Mucosa of stomach (tissue), 1 donor: ENCODE results near the gene GRIN1.

ENCODE experiments used
- H3K27me3 ChIP-seq: one replicate; pipeline ENCODE4 v1.7.0; 2013; ENCODE audit warnings: mild to moderate bottlenecking, low read length; ENCODE audit not compliant: control insufficient read depth, insufficient read depth
- H3K36me3 ChIP-seq: one replicate; pipeline ENCODE4 v1.7.0; 2013; ENCODE audit warnings: low read length; ENCODE audit not compliant: control insufficient read depth, insufficient read depth
- H3K4me1 ChIP-seq: one replicate; pipeline ENCODE4 v1.7.0; 2013; ENCODE audit warnings: mild to moderate bottlenecking, low read length; ENCODE audit not compliant: control insufficient read depth, insufficient read depth
- H3K4me3 ChIP-seq: one replicate; pipeline ENCODE4 v1.7.0; 2013; ENCODE audit warnings: low read length
- H3K9ac ChIP-seq: one replicate; pipeline ENCODE4 v1.7.0; 2013; ENCODE audit warnings: mild to moderate bottlenecking, low read length, moderate library complexity
- H3K9me3 ChIP-seq: one replicate; pipeline ENCODE4 v1.7.0; 2013; ENCODE audit warnings: mild to moderate bottlenecking, low read length, moderate library complexity; ENCODE audit not compliant: control insufficient read depth
- donor health status: Pancreatic carcinoma.

Gene GRIN1

DNA sequence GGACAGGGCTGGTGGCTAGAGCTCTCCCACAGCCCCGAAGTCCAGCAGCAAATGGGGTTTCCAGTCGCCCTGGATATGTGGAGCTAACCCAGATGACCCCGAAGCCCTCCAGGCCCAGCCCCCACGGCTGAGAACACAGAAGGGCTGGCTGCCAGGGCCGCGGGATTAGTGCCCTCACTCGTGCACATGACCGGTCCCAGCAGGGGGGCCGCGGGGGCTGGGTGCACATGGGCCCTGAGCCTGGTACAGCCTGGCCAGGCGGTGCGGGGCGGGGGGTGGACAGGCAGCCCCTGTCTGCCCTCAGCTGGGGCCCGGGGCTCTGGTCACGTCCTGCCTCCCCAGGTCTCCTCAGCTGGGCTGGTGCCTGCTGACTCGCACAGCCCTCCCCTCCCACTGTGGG is 55.4 kb downstream of the GRIN1 start:
- H3K36me3 ChIP-seq: no peaks in the 10 kb centered on the region
- no peak overlapping the region for H3K9ac ChIP-seq
- H3K4me3 ChIP-seq: no peak overlapping the region
- peaks cover 68% of the 10 kb centered on the region for H3K4me1 ChIP-seq
- no peaks in the 10 kb centered on the region for H3K9me3 ChIP-seq
- H3K27me3 ChIP-seq: no peaks in the 10 kb centered on the region

DNA sequence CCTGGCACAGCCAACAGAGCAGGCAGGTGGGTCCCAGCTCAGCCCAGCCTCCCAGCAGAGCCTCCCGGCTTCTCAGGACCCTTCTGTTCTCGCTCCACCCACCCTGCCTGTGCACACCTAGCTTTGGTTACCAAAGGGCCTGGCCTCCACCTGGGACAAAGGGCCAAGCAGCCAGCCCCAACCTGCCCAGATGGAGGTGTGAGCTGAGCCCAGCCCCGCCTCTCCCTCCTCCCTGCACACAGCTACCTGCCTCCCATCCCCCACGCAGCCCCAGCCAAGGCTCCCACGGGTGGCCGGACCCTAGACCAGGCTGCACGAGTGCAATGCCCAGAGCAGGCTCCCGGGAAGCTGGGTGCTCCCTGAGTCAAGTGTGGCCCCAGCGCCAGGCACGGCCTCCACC is 56.0 kb downstream of the GRIN1 start:
- H3K27me3 ChIP-seq: no peaks in the 10 kb centered on the region
- peaks cover 65% of the 10 kb centered on the region for H3K4me1 ChIP-seq
- no peaks in the 10 kb centered on the region for H3K9me3 ChIP-seq
- H3K4me3 ChIP-seq: no peak overlapping the region
- no peaks in the 10 kb centered on the region for H3K36me3 ChIP-seq
- no peak overlapping the region for H3K9ac ChIP-seq

DNA sequence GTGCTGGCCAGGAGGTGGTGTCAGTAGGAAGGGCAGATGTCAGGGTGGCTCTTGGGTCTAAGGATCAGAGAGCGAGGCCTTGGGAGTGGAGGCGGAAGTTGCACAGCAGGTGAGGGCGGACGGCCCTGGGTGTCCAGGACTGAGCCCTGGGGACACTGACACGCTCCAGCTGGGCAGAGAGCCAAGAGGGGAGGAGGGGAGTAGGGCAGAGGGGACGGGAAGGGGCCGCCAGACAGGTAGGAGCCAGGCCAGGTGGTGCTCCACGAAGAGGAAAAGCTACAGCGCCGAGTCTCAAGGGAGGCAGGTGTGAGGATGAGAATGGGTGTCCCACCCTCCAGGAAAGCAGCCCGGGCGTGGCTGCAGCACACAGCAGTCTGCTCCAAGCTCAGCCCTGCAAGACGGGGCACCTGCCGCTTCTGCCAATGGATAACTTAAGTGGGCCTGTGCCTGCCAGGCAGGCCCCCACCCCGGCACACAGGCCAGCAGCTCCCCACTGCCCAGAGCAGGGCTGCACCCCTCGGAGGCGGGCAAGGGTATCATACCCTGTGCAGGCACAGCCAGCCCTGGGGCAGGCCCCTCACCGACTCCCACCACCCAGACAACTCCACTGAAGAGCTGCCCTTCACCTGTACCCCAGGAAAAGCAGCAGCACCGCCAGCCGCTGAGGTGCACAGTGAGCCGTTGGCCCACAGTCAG is 56.7 kb downstream of the GRIN1 start:
- H3K36me3 ChIP-seq: no peaks in the 10 kb centered on the region
- H3K4me3 ChIP-seq: no peak overlapping the region
- peaks cover 57% of the 10 kb centered on the region for H3K4me1 ChIP-seq
- no peaks in the 10 kb centered on the region for H3K27me3 ChIP-seq
- no peaks in the 10 kb centered on the region for H3K9me3 ChIP-seq
- no peak overlapping the region for H3K9ac ChIP-seq

DNA sequence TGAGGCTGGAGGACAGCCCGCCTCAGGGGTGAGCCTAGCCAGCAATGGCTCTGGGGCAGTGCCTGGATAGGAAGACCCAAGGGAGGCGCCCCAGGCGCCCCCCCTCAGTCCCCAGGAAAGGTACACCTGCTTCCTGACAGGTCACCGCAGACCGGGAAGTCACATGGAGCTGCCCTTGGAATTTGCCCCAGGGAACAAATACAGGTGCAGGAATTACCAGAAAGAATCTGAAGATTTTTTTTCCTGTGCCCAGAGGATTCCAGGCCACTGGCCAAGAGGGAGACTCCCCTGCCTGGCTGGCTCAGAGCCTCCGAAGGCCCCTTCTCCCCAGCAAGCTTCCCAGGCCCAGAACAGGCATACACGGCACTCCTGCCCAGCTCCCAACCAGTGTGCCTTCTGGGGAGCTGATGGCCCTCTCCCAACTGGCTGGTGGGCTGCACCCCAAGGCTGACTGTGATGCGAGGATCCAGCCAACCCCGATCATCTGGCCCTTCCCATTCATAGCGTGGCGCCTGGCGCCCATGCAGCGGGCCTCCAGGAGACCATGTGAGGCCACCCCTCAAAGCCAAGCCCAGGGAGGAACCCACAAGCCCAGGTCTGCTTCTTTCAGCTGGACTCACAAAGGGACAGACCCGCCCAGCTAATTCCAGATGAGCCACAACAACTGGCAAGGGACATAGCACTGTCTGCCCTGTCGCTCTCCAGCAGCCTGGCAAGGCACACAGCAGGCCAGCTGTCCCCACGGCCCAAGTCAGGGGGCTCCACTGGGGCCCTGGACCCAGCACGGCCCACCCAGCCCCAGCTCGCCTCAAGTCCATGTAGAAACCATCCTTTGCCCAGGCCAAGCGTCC is 59.3 kb downstream of the GRIN1 start:
- H3K9me3 ChIP-seq: no peaks in the 10 kb centered on the region
- H3K9ac ChIP-seq: peak overlapping the region; percentile 49
- no peaks in the 10 kb centered on the region for H3K36me3 ChIP-seq
- H3K4me1 ChIP-seq: peaks cover 63% of the 10 kb centered on the region
- H3K27me3 ChIP-seq: no peaks in the 10 kb centered on the region
- H3K4me3 ChIP-seq: peak overlapping the region; percentile 25

DNA sequence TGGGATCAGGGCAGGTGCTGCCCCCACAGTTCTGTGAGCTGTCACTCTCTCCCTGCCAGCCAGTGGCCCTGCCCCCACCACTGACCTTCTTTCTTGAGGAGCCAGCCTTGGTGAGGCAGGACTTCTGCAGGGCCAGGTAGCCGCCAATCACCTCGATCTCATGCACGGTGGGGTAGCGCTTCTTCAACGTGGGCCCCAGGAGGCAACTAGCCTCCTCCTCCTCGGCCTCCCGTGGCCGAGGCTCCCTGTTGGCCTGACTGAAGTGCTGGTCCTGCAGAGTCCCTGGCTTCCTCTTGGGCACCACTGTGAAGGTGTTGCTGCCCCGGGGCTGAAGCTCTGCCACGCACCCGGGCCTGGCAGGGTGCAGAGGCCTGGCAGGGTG is 59.9 kb downstream of the GRIN1 start:
- no peaks in the 10 kb centered on the region for H3K9me3 ChIP-seq
- H3K27me3 ChIP-seq: no peaks in the 10 kb centered on the region
- H3K4me1 ChIP-seq: peaks cover 64% of the 10 kb centered on the region
- H3K4me3 ChIP-seq: no peak overlapping the region
- H3K9ac ChIP-seq: peak overlapping the region; percentile 49
- H3K36me3 ChIP-seq: no peaks in the 10 kb centered on the region

DNA sequence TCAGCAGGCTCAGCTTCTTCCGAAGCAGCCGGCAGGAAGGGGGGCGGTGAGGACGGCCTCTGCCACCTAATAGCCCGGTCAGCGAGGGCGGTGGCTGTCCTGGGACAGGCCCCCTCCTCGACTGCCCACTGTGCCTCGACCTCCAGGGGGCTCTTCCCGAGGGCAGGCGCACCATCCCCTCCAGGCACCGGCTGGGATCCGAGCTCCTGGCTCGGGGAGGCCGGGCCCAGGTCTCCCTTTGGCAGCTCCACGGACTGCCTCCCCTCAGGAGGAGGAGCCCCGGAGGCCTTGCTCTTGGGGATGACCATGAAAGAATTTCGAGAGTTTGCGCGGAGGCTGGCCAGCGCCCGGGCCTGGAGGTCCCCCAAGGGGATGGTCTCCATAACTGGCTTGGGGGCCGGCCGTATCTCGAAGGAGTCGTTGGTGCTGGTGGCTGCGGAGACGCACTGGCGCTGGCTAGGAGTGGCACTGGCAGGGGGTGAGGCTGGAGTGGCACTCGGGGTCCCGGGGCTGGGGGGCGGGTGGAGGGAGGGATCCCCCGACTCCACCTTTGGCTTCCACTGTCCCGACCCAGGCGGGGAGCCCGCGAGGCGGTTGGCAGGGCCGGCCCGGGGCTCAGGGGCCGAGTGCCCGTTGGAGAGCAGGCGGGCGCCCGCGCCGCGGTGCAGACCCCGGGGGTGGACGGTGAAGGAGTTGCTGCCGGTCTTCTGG is 60.6 kb downstream of the GRIN1 start:
- peaks cover 65% of the 10 kb centered on the region for H3K4me1 ChIP-seq

DNA sequence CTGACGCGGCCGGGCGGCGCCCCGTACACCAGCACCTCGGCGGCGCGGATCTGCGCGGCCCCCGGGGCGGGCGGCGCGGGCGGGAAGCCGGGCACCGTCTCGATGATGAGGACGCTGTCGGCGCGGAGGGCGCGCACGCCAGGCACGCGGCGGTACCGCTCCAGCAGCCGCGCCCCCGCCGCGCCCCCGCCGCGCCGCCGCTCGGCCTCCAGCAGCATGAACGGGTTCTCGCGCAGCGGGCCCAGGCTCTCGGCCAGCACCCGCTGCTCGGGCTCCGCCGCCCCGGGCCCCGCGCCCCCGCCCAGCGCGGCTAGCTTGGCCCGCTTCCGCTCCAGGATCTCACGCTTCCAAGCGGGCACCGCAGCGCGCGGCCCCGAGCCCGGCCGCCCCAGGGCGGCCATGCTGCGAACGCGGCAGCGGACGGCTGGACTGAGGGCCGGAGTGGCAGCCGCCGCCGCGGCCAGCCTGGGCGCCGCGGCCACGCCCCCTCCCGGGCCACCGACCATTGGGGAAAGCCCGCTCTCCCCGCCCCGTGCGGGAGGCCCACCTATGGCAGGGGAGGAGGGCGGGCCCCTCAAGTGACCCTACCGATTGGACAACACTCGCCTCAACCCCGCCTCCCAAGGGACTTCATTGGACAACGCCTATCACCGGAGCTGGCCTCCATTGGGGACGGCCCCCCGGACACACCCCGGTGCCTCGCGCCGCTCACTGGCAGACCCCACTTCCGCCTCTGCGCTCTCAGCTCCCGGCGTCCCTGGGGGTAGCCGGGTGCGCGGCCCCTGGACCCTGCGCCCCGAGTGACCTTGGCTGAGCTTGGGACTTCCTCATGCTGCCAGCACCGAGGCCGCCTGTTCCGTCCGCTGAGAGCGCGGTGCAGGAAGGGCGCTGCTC is 61.6 kb downstream of the GRIN1 start, which contains the start of gene TPRN:
Gene TPRN, minus strand, starts transcription at position 431 of the 894 bp plus-strand sequence. Its CDS starts 30 bp downstream, at position 401.
- H3K9ac ChIP-seq: peak within 1 kb of the TSS; percentile 66
- H3K4me3 ChIP-seq: peak within 1 kb of the TSS; percentile 44
- no peaks in the 10 kb centered on the region for H3K36me3 ChIP-seq
- no peaks in the 10 kb centered on the region for H3K27me3 ChIP-seq
- peaks cover 55% of the 10 kb centered on the region for H3K4me1 ChIP-seq
- H3K9me3 ChIP-seq: no peaks in the 10 kb centered on the region

More for the DNA sequence above, 60.6 kb downstream of the GRIN1 start:
- Histone ChIP-seq H3K27me3 (no peaks in the 10 kb centered on the region), H3K9ac (peak overlapping the region; percentile 57), H3K9me3 (no peaks in the 10 kb centered on the region), H3K4me3 (no peak overlapping the region), H3K36me3 (no peaks in the 10 kb centered on the region)

DNA sequence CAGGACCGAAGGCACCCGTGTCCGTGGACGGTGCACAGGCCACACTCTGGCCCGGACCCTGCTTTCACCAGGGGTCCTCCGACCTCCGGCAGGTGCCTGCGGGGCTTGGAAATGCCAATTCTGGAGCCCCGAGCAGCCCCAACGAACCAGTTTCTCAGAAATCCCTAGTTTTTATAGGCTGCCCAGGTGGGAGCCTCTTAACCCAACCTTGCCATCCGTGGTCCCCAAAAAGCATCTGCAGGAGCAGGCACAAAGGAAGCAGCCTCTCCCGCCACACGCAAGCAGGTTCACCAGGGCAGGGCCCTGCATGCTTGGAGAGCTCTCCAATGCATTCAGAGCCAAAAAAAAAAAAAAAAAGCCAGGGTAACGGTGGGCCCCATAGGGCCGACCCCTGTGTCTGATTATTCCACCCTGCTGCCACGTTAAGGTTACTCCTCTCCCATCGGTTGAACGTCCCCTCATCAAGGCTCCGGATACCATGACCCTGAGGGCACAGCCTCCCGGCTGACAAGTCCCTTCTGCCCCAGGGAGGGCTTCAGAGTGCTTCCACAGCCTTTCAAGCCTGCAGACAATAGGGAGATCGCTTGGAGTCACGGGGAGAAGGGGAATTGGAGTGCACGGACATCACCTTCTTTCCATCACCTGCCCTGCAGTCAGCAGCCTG is 62.4 kb downstream of the GRIN1 start:
- peak overlapping the region; percentile 44 for H3K4me3 ChIP-seq
- no peaks in the 10 kb centered on the region for H3K9me3 ChIP-seq
- no peaks in the 10 kb centered on the region for H3K27me3 ChIP-seq
- H3K4me1 ChIP-seq: peaks cover 53% of the 10 kb centered on the region
- peak overlapping the region; percentile 66 for H3K9ac ChIP-seq
- H3K36me3 ChIP-seq: no peaks in the 10 kb centered on the region

DNA sequence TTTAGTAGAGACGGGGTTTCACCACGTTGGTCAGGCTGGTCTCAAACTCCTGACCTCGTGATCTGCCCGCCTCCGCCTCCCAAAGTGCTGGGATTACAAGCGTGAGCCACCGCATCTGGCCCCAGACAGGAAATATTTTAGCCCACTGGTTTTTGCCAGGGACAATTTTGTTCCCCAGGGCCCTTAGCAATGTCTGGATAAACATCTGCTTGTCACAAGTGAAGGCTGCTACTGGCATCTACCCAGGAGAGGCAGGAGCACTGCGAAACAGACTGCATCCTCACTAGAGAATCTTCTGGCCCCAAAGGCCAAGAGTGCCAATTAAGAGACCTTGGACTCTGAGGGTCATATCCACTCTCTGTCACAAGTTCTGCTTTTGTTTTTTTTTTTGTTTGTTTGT is 64.0 kb downstream of the GRIN1 start:
- Histone ChIP-seq H3K27me3 (no peaks in the 10 kb centered on the region), H3K4me1 (peaks cover 43% of the 10 kb centered on the region), H3K9me3 (no peaks in the 10 kb centered on the region), H3K9ac (no peak overlapping the region), H3K36me3 (no peaks in the 10 kb centered on the region), H3K4me3 (no peak overlapping the region)

DNA sequence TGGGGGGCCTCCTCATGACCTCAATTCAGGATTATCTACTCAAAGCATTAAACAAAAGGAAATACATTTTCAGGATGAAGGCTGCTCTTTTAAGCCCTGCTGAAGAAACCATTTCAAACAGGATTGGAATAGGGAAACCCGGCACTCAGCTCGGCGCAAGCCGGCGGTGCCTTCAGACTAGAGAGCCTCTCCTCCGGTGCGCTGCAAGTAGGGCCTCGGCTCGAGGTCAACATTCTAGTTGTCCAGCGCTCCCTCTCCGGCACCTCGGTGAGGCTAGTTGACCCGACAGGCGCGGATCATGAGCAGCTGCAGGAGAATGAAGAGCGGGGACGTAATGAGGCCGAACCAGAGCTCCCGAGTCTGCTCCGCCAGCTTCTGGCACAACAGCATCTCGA is 65.8 kb downstream of the GRIN1 start:
- Histone ChIP-seq H3K9ac (peak overlapping the region; percentile 86), H3K9me3 (no peaks in the 10 kb centered on the region), H3K36me3 (no peaks in the 10 kb centered on the region), H3K4me1 (peaks cover 26% of the 10 kb centered on the region), H3K4me3 (peak overlapping the region; percentile 86), H3K27me3 (no peaks in the 10 kb centered on the region)
